GM03348 (cell line): ENCODE data around the gene NEK2.
"Not testable (repeated sequence)": the region's sequence is repeated elsewhere in the genome, so short reads cannot be mapped to it uniquely, and the experiment has no call there.

Experiments used
- DNase-seq: peaks from one replicate; pipeline ENCODE4 v3.0.0; 2012; ENCODE audit warnings: low spot score

NEK2 gene

GRCh38 chr1:211632808-211633523 lies 42.5 kb downstream of the NEK2 start:
- DNase-seq, result peak; percentile 57

DNA sequence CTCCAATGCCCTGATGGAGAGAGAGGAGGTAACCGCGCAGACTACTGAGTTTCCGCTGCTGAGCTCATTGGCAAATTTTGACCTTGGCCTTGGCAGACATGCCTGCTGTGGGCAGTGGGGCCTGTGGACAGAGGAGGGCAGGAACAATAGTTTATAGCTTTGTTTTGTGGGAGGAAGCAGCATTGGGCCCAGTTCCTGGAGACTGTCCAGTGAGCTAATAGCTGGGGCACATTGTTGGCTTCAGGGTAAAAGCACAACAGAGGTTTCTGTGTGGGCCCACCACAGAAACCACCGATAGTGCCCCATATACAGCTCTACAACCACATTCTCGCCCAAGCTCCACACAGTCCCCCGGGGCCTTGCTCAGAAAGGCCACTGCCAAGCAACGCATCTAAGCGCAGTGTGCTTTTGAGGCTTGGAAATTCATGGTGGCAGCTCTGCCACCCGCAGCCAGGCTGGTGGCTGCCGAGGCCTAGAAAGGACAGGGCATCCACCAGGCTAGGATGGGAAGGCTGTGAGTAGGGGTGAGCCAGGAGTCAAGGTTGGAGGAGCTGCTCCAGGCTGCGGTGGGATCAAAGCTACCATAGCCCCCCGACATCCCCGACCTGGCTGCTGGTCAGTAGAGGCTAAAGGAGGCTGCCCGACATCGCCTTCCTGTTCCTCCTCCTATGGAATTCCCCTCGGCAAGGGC lies 43.2 kb downstream of the NEK2 start:
- DNase-seq, result no peak

GRCh38 chr1:211631168-211631567 lies 44.3 kb downstream of the NEK2 start:
- DNase-seq, result no peak

DNA sequence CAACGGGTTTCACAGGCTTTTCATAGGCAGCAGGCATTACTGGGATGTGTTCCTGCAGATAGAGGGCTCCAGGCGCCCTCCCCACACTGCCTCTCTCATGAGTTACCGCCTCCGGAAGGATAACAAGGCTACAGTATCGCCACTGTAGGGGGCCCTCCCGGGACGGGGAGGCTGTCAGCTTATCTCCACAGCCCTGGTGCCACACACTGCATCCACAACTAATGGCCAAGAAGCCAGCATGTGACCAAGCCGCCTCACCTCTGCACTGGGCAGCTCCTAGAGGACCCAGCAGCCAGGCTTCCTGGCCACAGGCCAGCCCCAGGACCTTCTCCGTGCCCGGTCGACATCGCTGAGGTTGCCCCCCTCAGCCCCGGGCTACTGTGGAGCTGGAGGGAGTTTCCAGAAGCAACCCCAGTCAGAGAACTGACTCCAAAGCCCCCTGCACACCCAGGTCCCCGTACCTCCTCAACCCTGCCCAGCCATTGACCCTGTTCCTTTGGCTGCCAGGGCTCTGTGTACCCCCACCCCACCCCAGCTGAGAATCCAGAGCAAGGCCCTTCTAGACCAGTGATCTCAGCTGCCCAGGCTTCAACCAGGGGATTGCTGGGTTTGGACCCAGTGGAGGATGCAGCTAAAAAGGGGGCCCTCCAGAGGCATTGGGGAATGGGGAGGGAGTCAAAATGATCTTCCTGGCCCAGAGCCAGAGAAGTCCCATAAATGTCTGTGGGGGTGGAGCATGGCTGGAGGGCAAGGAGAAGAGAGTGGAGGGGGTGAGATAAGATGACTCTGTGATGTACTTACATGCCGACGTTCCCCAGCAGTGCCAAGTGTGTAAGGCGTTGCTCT lies 45.0 kb downstream of the NEK2 start:
- DNase-seq, result no peak

- no peak for DNase-seq
Measured at GRCh38 chr1:211628417-211628816, 47.0 kb downstream of the NEK2 start.

DNA sequence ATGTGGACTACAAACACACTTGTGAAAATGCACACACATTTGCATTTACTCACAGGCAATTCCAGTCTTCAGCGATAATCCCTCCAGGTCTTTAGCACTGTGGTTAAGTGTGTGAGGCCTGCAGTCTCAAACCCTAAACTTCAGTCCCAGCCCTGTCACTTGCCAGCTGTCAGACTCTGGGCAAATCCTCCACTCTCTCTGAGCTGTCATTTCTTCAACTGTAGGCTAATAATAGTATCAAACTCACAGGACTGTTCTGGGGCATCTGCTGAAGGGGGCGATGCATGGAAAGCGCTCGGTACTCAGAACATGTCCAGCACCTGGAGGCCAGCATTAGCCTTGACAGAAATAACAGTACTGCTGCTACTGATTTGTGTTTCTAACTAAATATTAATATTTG lies 48.2 kb downstream of the NEK2 start:
- DNase-seq, result no peak

- not testable (repeated sequence) for DNase-seq
Measured at GRCh38 chr1:211625866-211626265, 49.6 kb downstream of the NEK2 start.

DNA sequence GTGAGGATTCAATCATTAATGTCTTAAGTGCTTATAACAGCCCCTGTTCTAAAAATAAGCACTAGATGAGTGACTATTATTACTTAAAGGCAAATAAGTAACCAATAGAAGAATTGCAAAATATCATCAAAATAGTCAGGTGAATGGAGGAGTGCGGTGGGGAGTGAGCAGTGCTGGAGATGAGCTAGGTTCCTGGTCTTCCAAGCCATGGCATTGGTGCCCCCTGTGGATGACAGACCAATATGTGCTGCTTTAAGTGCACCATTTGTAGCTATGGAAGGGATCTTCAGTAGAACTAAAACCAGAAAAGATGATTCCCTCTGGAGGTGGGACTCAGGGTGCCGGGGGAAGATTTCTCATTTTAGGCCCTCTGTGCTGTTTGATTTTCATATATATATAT lies 50.4 kb downstream of the NEK2 start:
- peak; percentile 52 for DNase-seq

DNA sequence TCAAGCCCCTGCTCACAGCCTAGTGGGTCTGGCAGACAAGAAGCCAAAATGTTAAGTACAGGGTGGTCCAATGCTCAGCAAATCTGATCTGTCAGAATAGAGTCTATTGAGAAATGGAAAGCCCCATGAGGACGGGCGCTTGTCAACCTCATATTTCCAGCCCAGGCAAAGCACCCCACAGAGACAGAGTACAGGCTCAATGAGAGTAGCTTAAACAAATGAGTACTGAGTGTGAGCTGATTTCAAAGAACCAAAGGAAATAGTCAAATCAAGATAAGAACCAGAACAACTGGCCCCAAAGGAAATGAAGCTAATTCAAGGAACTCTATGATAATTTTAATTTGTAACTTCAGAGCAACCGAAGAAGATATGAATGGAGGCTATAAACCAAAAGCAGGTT lies 51.9 kb downstream of the NEK2 start:
- no peak for DNase-seq

DNA sequence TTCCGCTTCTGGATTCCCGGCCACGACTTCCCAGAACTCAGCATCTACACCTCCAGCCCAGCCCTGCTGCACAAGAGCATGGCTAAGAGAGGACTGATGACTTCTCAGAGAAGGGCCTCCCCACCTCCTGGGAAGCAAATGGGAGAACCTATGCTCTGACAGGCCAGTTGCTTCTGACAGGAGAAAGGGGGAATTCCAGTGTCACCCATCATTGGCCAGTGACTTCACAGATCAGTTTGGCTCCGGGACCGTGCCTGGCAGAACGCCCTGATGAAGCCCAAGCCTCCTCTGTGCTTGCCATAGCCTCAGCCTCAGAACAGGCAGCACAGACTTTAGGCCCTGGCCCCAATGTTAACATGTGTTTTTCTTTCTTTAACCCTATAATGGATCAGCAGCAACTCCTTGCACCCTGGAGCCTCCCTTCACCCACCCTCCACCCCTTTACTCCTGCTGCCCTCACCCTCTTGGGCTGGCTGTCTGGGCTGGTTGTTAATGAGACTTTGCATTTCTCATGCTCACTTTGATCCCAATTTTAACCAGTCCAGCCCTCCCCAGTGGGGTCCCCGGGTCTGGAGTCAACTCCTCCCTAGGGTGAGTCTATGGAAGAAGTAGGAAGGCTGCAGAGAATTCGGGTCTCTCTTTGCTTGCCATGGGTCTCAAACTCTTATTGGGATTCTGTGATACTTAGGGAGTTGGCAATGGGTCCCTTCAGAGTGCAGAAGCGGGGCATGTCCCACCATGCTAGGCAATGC lies 53.8 kb downstream of the NEK2 start:
- DNase-seq, result no peak

GRCh38 chr1:211620097-211620496 lies 55.3 kb downstream of the NEK2 start:
- DNase-seq, result no peak

DNA sequence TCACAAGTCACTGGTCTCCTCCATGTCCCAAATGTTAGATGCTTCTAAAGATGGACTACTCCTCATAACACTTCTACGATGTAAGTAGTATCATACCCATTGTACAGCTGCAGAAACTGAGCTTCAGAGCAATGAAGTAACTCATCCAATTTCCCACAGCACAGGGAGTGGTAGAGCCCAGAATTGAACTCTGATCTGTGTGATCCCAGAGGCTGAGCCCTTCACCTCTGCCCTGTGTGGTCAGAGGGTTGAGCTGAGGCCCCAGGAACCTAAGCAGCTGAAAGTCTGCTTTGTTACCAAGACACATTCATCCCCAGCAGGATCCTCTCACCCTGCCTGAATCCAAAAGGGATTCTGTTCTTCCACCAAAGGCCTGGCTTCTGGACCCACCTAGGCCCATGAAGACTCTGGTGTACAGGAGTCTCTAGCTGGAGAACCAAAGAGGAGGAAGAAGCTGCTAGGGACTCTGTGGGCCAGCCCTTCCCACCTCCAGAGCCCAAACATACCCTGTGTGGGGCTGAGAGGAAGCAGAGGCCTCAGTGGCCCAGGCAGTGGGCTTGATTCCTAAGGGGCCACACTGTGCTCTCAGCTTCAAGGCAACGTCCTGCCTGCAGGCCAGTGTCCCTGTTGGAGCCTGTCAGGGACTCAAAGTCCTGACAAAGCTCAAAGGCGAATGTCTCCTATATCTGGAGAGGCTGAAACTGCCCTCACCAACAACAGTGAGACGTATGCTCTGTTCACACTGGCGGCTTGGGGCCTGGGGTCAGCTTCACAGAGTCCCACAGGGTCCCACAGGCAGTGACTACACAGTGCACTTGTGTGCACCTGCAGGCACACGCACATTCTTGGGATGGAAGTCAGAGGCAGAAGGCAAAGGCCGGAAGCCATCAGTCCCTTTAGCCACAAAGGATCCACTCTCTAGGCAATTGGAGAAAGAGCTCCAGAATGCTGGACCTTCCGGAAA lies 56.1 kb downstream of the NEK2 start:
- no peak for DNase-seq

DNA sequence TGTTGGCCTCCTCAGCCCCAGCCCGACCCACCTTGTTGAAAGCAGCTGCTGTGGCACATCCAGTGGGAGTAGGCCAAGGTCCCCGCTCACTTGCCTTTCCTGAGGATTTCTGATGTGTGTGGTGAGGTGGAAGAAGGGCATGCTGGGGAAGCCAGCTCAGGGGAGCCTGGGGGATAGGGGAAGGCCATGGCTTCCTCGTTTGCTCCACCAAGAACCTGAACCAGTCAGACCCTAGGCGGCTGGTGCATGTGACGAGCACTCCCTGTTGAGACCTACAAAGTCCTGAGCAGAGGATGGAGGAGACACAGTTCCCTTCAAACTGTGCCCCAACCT lies 58.5 kb downstream of the NEK2 start:
- no peak for DNase-seq

DNA sequence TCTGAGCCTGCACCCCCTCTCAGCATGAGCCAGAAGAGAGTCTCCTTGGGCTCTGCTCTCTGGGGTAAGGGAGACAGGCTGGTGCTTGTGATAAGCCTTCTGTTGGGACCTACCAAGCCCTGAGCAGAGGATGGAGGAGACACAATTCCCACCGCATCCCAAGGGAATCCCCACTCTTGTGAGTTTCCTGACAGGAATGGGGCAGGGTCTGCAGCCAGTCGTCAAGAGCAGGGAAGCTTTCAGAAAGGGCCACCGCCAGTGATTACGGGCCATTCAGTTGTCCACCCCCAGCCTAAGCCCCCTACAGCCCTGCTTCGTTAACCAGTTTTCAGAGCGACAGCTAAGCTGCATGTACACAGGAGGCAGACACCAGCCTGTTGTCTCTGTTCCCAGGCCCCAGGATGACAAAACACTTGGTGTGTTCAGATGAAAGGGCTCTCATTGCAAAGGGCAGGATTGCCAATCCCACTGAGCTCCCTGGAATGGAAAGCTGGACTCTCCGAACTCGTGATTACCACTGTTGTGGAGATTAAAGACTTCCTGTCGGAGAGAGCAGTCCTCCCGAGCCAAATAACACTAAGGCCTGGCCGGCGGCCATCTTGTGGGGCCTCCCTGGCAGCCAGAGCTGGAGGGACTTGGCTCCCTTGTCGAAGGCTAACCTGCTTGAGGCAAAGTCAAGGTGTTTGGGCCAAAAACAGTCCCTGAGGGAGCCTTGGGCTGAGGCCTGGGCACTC lies 59.0 kb downstream of the NEK2 start:
- DNase-seq, result no peak

DNA sequence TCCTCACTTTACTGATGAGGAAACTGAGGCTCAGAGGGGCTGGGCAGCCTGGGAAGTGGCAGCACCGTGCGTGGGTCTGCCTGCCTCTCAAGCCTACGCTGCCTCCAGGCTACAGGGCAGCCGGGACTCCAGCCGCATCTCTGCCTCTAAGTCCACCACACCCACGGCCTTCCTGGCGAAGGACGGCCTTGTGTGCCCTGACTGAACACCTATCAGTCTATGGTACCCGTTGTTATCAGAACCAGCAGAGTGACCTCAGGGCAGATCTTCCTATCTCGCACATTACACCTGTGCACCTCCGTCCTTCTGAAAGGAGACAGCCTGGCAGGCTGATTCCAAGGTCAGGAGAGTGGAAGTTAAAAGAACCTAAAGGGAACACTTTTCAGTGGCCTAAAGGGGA lies 60.8 kb downstream of the NEK2 start:
- DNase-seq, result no peak

DNA sequence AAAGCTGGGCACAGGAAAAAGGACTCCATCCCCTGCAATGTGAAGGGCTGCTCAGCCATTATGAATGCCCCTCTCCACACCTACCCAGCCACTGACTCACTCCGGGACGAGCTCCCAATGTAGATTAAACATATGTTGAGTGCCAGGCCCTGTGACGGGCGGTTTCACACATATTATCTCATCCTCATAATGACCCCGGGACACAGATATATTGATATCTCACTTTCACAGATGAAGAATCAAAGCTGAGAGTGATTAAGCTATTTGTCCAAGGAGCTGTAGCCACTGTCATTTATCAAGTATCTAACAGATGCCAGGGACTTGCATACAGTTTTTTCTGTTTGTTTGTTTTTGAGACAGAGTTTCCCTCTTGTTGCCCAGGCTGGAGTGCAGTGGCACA lies 61.5 kb downstream of the NEK2 start:
- DNase-seq, result no peak

- DNase-seq, result peak; percentile 92
Measured at GRCh38 chr1:211613108-211613947, 62.1 kb downstream of the NEK2 start.

DNA sequence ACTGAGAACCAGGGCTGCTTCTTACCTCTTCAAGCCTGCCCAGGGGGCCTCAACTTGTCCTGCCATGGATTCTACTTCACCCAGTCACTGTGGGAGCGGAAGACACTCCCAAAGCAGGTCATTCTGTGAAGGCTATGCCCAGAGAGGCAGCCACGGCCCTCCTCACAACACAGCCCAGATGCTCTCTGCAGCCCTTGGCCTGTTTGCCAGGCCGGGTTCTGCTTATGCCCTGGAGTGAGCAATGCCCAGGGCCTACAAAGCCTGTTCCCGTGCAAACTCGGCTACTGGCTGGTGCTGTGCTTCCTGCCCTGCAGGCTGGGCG lies 62.7 kb downstream of the NEK2 start:
- no peak for DNase-seq
